H1 (cell line): ENCODE data around the gene WWC1. TPM values are rescaled to one million over a fixed set of nuclear protein-coding genes. Genes with fewer than 3 reads are reported as not detected.

Experiments used
- CTCF ChIA-PET: fragments of 300-600 bp; sonication (Branson Sonifier 250); formaldehyde crosslinking; loops from one replicate; lab custom pipeline; 2021; ENCODE audit not compliant: partially characterized antibody; lab: Charles Lee
- POLR2A ChIA-PET: fragments of 300-600 bp; sonication (Branson Sonifier 250); formaldehyde crosslinking; loops from one replicate; lab custom pipeline; 2021; ENCODE audit warnings: inconsistent platforms; ENCODE audit not compliant: partially characterized antibody; lab: Charles Lee
- DNase-seq, 2 experiments: peaks; one replicate each; pipeline versions ENCODE4 v3.0.0 to v3.0.0-alpha.2; 2010 to 2022; ENCODE audit warnings: low spot score in 2 of 2, low read depth in 1 of 2, mixed read lengths in 1 of 2
- FAIRE-seq: peaks from 2 replicates; lab custom pipeline; 2011; peaks lifted over from hg19 to GRCh38; lab: Jason Lieb, UNC
- H2AFZ ChIP-seq: 2 replicates; pipeline ENCODE4 v1.8.1; 2012; ENCODE audit warnings: low read length, inconsistent platforms
- H2AK5ac ChIP-seq: 2 replicates; pipeline ENCODE4 v1.6.1; 2013; ENCODE audit warnings: low read depth, low read length
- H2BK120ac ChIP-seq: replicated peaks from 2 replicates; pipeline ENCODE3; 2013; ENCODE audit warnings: low read depth, low read length, inconsistent platforms
- H2BK12ac ChIP-seq: 2 replicates; pipeline ENCODE4 v1.6.1; 2013; ENCODE audit warnings: low read depth, low read length
- H2BK15ac ChIP-seq: 2 replicates; pipeline ENCODE4 v1.6.1; 2013; ENCODE audit warnings: low read length
- H2BK20ac ChIP-seq: 2 replicates; pipeline ENCODE4 v1.6.1; 2013; ENCODE audit warnings: low read length
- H2BK5ac ChIP-seq: 2 replicates; pipeline ENCODE4 v1.6.1; 2013; ENCODE audit warnings: low read depth, low read length
- H3K14ac ChIP-seq: 2 replicates; pipeline ENCODE4 v1.6.1; 2013; ENCODE audit warnings: inconsistent platforms; ENCODE audit not compliant: insufficient read length
- H3K18ac ChIP-seq: 2 replicates; pipeline ENCODE4 v1.6.1; 2013; ENCODE audit warnings: low read length; ENCODE audit errors: extremely low read depth
- H3K23ac ChIP-seq: 2 replicates; pipeline ENCODE4 v1.6.1; 2013; ENCODE audit warnings: inconsistent platforms; ENCODE audit not compliant: insufficient read length
- H3K23me2 ChIP-seq: 2 replicates; pipeline ENCODE4 v1.6.1; 2013; ENCODE audit warnings: low read depth, low read length
- H3K27ac ChIP-seq: 2 replicates; pipeline ENCODE4 v1.6.1; 2011; ENCODE audit warnings: low read depth, low read length, inconsistent platforms
- H3K27me3 ChIP-seq, 4 experiments: replicated peaks in 1 of 4; 1 replicate in 1 of 4; 2 replicates in 3 of 4; pipeline versions ENCODE4 v1.6.1 to v1.8.1; 2011 to 2013; ENCODE audit warnings: low read length in 3 of 4, mild to moderate bottlenecking in 3 of 4, inconsistent platforms in 2 of 4, mixed read lengths in 2 of 4, moderate library complexity in 1 of 4; ENCODE audit not compliant: control insufficient read depth in 3 of 4, insufficient read depth in 3 of 4; ENCODE audit errors: extremely low read depth in 1 of 4
- H3K36me3 ChIP-seq, 4 experiments: 2 replicates each; pipeline versions ENCODE4 v1.6.1 to v1.8.1; 2011 to 2013; ENCODE audit warnings: mild to moderate bottlenecking in 4 of 4, low read length in 3 of 4, moderate library complexity in 2 of 4, control low read depth in 1 of 4, inconsistent platforms in 1 of 4; ENCODE audit not compliant: insufficient read depth in 4 of 4, control insufficient read depth in 2 of 4
- H3K4ac ChIP-seq: replicated peaks from 2 replicates; pipeline ENCODE3; 2013; ENCODE audit warnings: low read length, low read depth, mixed read lengths, inconsistent platforms; ENCODE audit not compliant: insufficient read length
- H3K4me1 ChIP-seq, 4 experiments: replicated peaks in 1 of 4; 1 replicate in 1 of 4; 2 replicates in 3 of 4; pipeline versions ENCODE4 v1.6.1 to v1.8.1; 2011 to 2013; ENCODE audit warnings: low read length in 3 of 4, inconsistent platforms in 2 of 4, mixed read lengths in 1 of 4; ENCODE audit not compliant: insufficient read depth in 4 of 4, control insufficient read depth in 3 of 4
- H3K4me2 ChIP-seq, 2 experiments: 2 replicates each; pipeline versions ENCODE4 v1.6.1 to v1.8.1; 2011 to 2013; ENCODE audit warnings: low read depth in 2 of 2, low read length in 2 of 2, control low read depth in 1 of 2, inconsistent platforms in 1 of 2, mild to moderate bottlenecking in 1 of 2; ENCODE audit not compliant: insufficient read depth in 1 of 2
- H3K4me3 ChIP-seq, 4 experiments: fragments of 200-600, 300-600 bp in 1 of 4; sonication (generic), shearing (Covaris generic), sonication (Bioruptor Twin) in 1 of 4; 2 replicates each; pipeline versions ENCODE4 v1.5.1 to v1.8.1; 2011 to 2016; ENCODE audit warnings: low read length in 4 of 4, low read depth in 3 of 4, control low read depth in 2 of 4, inconsistent platforms in 2 of 4, mild to moderate bottlenecking in 2 of 4, mixed read lengths in 1 of 4, moderate library complexity in 1 of 4; ENCODE audit not compliant: insufficient read depth in 2 of 4; ENCODE audit errors: extremely low read depth in 1 of 4
- H3K56ac ChIP-seq: replicated peaks from 2 replicates; pipeline ENCODE3; 2013; ENCODE audit warnings: low read depth, mild to moderate bottlenecking, mixed read lengths, low read length, inconsistent platforms; ENCODE audit not compliant: insufficient read length
- H3K79me1 ChIP-seq: 2 replicates; pipeline ENCODE4 v1.6.1; 2013; ENCODE audit warnings: low read depth, low read length, control low read depth
- H3K79me2 ChIP-seq, 2 experiments: 2 replicates each; pipeline versions ENCODE4 v1.6.1 to v1.8.1; 2012 to 2013; ENCODE audit warnings: low read length in 2 of 2, mild to moderate bottlenecking in 2 of 2, inconsistent platforms in 1 of 2; ENCODE audit not compliant: insufficient read depth in 2 of 2, control insufficient read depth in 1 of 2
- H3K9ac ChIP-seq, 4 experiments: replicated peaks in 1 of 4; 1 replicate in 1 of 4; 2 replicates in 3 of 4; pipeline versions ENCODE4 v1.6.1 to v1.8.1; 2011 to 2013; ENCODE audit warnings: low read depth in 3 of 4, low read length in 3 of 4, control low read depth in 2 of 4, mild to moderate bottlenecking in 2 of 4, moderate library complexity in 2 of 4, inconsistent platforms in 1 of 4; ENCODE audit errors: extremely low read depth in 1 of 4
- H3K9me3 ChIP-seq, 2 experiments: 2 replicates each; pipeline versions ENCODE4 v1.6.1 to v1.8.1; 2012 to 2013; ENCODE audit warnings: mild to moderate bottlenecking in 2 of 2, moderate library complexity in 2 of 2, control low read depth in 1 of 2, inconsistent platforms in 1 of 2, low read depth in 1 of 2, low read length in 1 of 2, mixed read lengths in 1 of 2; ENCODE audit not compliant: insufficient read depth in 2 of 2
- H4K20me1 ChIP-seq, 2 experiments: replicated peaks in 1 of 2; 2 replicates each; pipeline versions ENCODE3 to v1.8.1; 2011 to 2013; ENCODE audit warnings: inconsistent platforms in 2 of 2, low read length in 2 of 2, mild to moderate bottlenecking in 1 of 2; ENCODE audit not compliant: insufficient read depth in 2 of 2, control insufficient read depth in 1 of 2
- H4K5ac ChIP-seq: 2 replicates; pipeline ENCODE4 v1.6.1; 2013; ENCODE audit warnings: low read length, low read depth, mixed read lengths, inconsistent platforms; ENCODE audit not compliant: insufficient read length
- H4K8ac ChIP-seq: 2 replicates; pipeline ENCODE4 v1.8.0; 2013; ENCODE audit warnings: mild to moderate bottlenecking, moderate library complexity, low read length, inconsistent platforms; ENCODE audit not compliant: insufficient read depth; ENCODE audit errors: extremely low read depth
- H4K91ac ChIP-seq: replicated peaks from 2 replicates; pipeline ENCODE3; 2013; ENCODE audit warnings: low read length, mixed read lengths, inconsistent platforms; ENCODE audit not compliant: insufficient read length
- E2F6 ChIP-seq: IDR thresholded peaks from 2 replicates; pipeline ENCODE4 v1.6.1; 2012; ENCODE audit warnings: inconsistent platforms
- POLR2A ChIP-seq, 2 experiments: IDR thresholded peaks; 1 replicate in 1 of 2; 2 replicates in 1 of 2; pipeline ENCODE4 v1.6.1; 2011; ENCODE audit warnings: low read depth in 2 of 2, low read length in 2 of 2, mild to moderate bottlenecking in 2 of 2; ENCODE audit errors: control extremely low read depth in 1 of 2
- SIN3A ChIP-seq, 2 experiments: IDR thresholded peaks in 1 of 2; conservative IDR thresholded peaks in 1 of 2; 2 replicates each; pipeline ENCODE4 v1.6.1; 2011 to 2012; ENCODE audit warnings: low read length in 2 of 2, improper control_type of control experiment in 1 of 2, low read depth in 1 of 2, mild to moderate bottlenecking in 1 of 2
- ZNF274 ChIP-seq: IDR thresholded peaks from 2 replicates; pipeline ENCODE4 v1.7.0; 2012; ENCODE audit warnings: low read length, borderline replicate concordance; ENCODE audit errors: extremely low read depth
- WGBS, 2 experiments: shearing (Covaris generic) in 1 of 2; methylation state at CpG; one replicate each; pipeline versions ENCODE4 v1.1.6 to v1.1.7; 2013 to 2015; ENCODE audit warnings: low lambda C conversion rate in 2 of 2, mixed read lengths in 2 of 2, inconsistent platforms in 1 of 2, low coverage in 1 of 2, missing lambda C conversion rate in 1 of 2; ENCODE audit not compliant: insufficient replicate concordance in 2 of 2, insufficient coverage in 1 of 2, insufficient read length in 1 of 2; ENCODE audit errors: extremely low coverage in 1 of 2, missing lambda C conversion rate in 1 of 2; 5-methylcytosine and 5-hydroxymethylcytosine counted together
- polyA plus RNA-seq, 7 experiments: library from polyadenylated mRNA; depleted of rRNA in 3 of 7; stranded (reverse) in 5 of 7; unstranded in 2 of 7; fragments of >200 nt in 5 of 7; fragments of 200-250 nt in 2 of 7; gene quantifications; 1 replicate in 5 of 7; 2 replicates in 1 of 7; 4 replicates in 1 of 7; pipeline versions ENCODE4 v1.2.1 to v1.2.3, GENCODE V29; 2011 to 2013; ENCODE audit warnings: missing spikeins in 2 of 7, mixed read lengths in 2 of 7
- total RNA-seq: library from RNA; stranded (reverse); fragmentation: NEBNext Ultra II Directional; extraction: Animal tissue kit (Norgen Biotek cat#: 25700); gene quantifications from 2 replicates; pipeline ENCODE4 v1.2.1, GENCODE V29; 2021

Gene WWC1
- total and polyA plus RNA-seq, 2 of the 8 experiments (the other 6 are each of a cell fraction or from before 2014, with no cell fraction given) = 16.4 to 41.1 TPM

- 0 out of 4 replicates have a peak overlapping the region, but pooled peaks of 1 of the 2 experiments have one; percentile 2 for H3K4me2 ChIP-seq
- no peaks in the 10 kb centered on the region for H3K36me3 ChIP-seq
- no peak overlapping the region for H3K56ac ChIP-seq
- no peak overlapping the region for H2BK120ac ChIP-seq
- H3K4me1 ChIP-seq = peaks cover 2 to 19% (median 4%) of the 10 kb centered on the region in 4 experiments; a peak in 5 of 7 replicates
- no peak overlapping the region for H4K91ac ChIP-seq
- H2BK20ac ChIP-seq = no peak overlapping the region
- ChIA-PET POLR2A (interaction anchor here (1.0 to 1.7 kb wide), 3 partner anchors 9 to 30 kb away, joined by 3 to 5 read pairs (median 5); no protein-coding TSS in a partner anchor), CTCF (interaction anchor here (0.6 to 5.9 kb wide), 14 partner anchors 10 to 44 kb away, joined by 3 to 45 read pairs (median 4); no protein-coding TSS in a partner anchor)
- DNase-seq = no peak
- no peak for FAIRE-seq
- no peak overlapping the region for H3K9ac ChIP-seq
- H2BK15ac ChIP-seq = no peak overlapping the region
- H4K8ac ChIP-seq = no peak overlapping the region; the same call in 1 of the 2 replicates
- peaks cover 6 to 21% of the 10 kb centered on the region in 2 experiments for H4K20me1 ChIP-seq
- 78% methylated on average over 10 of the region's 10 CpGs; no CpG with 5 or more reads in 1 of the 2 experiments for WGBS, 2 experiments
- H3K27me3 ChIP-seq = no peaks in the 10 kb centered on the region
- no peak overlapping the region for H2BK5ac ChIP-seq
- H2AK5ac ChIP-seq = 0 out of 2 replicates have a peak overlapping the region, but pooled peaks have one; percentile 69
- H3K4ac ChIP-seq = peak overlapping the region; percentile 76
- no peak overlapping the region for H2BK12ac ChIP-seq
- peaks cover 7% of the 10 kb centered on the region for H3K79me1 ChIP-seq
- no peak overlapping the region for H3K14ac ChIP-seq
- H3K4me3 ChIP-seq = no peak overlapping the region
- H2AFZ ChIP-seq = no peak overlapping the region
- H4K5ac ChIP-seq = no peak overlapping the region
- H3K23ac ChIP-seq = no peak overlapping the region
- no peak overlapping the region for H3K27ac ChIP-seq
- H3K79me2 ChIP-seq = peaks cover 0 to 47% of the 10 kb centered on the region in 2 experiments; a peak in 3 of 4 replicates
- no peak overlapping the region for H3K18ac ChIP-seq
- H3K23me2 ChIP-seq = no peaks in the 10 kb centered on the region
- H3K9me3 ChIP-seq = no peaks in the 10 kb centered on the region
- no peak for TF ChIP-seq POLR2A (IDR thresholded peaks at IDR 0.05; ENCODE audit: control extremely low read depth in 1 of 2, low read depth in 2 of 2, low read length in 2 of 2)
- no peak for TF ChIP-seq E2F6
- no peak for TF ChIP-seq ZNF274
- TF ChIP-seq SIN3A (conservative IDR thresholded peaks at IDR 0.05 in 1 of 2, IDR thresholded peaks at IDR 0.05 in 1 of 2; ENCODE audit: low read depth in 1 of 2, low read length in 2 of 2) = no peak
Observed at GRCh38 chr5:168315416-168316138, 24.1 kb downstream of the WWC1 start.
